LoVo (cell line): ENCODE data around the gene UTF1.
"Not testable (repeated sequence)": the region's sequence is repeated elsewhere in the genome, so short reads cannot be mapped to it uniquely, and the experiment has no call there.

Experiments used
- DNase-seq: peaks from one replicate; pipeline ENCODE4 v3.0.0-alpha.2; 2016; ENCODE audit warnings: low spot score

Gene UTF1

GRCh38 chr10:133265052-133265451 lies 35.0 kb downstream of the UTF1 start:
- not testable (repeated sequence) for DNase-seq

DNA sequence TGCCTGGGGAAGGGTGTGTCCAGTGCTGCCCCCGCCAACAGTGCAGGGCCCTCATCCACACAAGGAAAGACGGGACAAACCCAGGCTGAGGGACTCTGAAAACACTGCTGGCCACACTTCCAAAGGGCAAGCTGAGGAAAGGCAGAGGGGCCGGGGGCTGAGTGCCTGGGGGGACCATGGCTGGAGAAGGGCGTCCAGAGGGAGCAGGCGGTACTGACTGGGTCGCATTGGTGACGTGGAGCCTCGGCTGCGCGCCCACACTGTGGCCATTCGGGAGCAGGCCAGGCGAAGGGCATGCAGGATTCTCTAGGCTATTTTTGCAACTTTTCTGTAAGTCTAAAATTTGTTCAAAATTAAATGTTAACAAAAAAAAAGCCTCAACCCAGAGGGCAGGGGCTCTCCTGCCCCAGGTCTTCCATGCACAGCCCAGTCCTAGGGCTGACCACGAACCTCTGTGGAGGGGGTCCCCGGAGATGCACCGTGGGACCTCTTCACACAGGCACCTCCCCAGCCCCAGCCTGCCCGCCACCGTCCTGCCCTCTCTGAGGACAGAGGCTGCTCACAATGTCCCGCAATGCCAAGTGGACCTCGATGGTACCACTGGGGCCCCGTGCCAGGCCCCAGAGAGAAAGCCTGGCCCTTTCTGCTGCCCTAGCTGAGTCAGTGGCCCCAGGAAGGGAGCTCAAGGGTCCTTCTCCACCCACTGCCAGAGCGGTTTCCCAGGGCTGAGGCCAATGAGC lies 36.2 kb downstream of the UTF1 start:
- DNase-seq = no peak

GRCh38 chr10:133267293-133267692 lies 37.3 kb downstream of the UTF1 start:
- no peak for DNase-seq

DNA sequence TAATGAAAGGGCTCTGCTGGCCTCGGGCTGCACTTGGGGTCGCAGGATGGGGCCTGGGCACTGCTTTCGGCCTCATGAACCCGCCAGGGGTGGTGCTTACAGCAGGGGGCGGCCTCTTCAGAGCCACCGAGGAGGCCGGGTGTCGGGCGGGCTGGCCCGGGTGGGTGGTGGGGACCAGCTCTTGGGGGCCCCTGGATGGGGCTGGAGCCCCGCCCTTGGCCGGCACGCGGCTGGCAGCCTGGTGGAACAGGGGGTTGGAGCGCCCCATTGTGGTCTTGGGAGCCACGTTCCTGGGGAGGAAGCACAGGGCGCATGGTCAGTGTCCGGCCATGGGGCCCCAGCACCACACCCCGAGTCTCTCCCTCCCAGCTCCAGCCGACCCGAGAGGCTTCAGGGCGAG lies 37.8 kb downstream of the UTF1 start:
- no peak for DNase-seq

GRCh38 chr10:133268532-133268931 lies 38.5 kb downstream of the UTF1 start:
- no peak for DNase-seq

DNA sequence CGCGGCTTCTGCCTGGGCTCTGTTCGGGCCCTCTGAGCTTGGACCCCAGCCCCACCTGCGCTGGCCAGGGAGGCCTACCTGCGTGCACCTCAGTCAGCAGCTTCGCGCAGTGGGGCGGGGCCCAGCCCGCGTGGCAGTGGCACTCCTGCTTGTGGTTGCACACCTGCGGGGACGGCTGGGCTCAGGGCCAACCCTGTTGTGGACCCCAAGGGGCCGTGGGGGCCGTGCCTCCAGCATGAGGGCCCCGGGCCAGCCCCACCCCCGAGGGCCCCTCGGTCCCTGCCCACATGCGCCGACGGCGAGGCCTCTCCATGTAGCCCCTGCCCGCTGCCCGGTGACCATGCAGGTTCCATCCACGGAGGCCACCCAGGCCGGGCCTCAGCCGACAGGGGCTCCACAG lies 39.4 kb downstream of the UTF1 start:
- no peak for DNase-seq

- DNase-seq = no peak
Observed at GRCh38 chr10:133270204-133270603, 40.2 kb downstream of the UTF1 start.

DNA sequence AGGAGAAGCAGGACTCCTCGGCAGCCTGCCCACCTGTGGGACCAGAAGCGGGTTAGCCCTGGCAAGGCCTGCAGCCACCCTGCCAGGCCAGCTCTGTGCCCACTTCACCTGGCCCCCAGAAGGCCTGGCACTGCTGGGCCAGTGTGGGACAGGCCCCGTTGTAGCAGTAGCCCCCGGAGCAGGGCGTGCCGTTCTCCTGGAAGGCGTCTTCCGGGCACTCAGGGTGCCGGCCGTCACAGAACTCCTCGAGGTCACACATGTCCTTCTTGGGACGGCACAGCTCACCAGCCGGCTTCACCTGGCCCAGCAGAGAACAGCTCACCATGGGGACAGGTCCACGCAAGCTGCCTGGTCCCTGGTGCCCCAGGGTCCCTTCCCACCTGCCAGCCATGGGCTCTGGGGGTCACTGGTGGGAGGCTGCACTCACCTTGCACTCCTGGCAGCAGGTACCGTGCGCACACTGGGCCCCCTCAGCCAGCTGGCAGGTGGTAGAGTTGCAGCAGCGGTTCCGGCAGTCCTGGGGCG lies 40.8 kb downstream of the UTF1 start:
- DNase-seq = no peak

DNA sequence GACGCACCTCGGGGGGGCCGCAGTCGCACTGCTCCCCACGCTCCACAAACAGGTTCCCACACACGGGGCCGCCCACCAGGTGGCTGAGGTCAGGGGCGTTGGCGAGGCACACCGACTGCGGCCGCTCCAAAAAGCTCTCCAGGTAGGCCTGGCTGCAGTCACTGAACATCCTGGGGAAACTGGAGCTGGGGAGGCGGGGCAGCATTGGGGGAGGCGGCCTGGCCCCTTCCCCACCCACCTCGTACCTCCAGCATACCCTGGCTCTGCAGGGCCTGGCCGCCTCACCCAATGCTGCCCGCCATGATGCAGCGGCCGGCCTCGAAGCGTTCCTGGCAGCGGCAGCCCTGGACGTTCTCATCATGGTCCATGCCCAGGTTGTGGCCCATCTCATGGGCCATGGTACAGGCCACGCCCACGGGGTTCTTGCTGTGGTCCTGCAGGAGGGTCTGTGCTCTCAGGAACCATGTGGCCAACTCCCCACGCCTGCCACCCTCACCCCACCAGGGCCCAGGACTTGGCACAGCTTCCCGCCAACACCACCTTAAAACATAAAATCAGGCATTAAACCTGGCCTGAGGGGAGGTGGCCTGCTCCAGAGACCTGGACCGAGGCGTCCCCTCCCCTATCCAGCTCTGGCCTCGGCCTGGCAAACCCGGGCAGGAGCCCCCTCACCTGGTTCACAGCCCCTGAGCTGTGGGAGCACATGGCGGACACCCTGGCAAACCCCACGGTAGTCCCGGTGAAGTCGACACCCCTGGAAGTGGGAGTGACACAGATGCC lies 41.7 kb downstream of the UTF1 start:
- DNase-seq = no peak

DNA sequence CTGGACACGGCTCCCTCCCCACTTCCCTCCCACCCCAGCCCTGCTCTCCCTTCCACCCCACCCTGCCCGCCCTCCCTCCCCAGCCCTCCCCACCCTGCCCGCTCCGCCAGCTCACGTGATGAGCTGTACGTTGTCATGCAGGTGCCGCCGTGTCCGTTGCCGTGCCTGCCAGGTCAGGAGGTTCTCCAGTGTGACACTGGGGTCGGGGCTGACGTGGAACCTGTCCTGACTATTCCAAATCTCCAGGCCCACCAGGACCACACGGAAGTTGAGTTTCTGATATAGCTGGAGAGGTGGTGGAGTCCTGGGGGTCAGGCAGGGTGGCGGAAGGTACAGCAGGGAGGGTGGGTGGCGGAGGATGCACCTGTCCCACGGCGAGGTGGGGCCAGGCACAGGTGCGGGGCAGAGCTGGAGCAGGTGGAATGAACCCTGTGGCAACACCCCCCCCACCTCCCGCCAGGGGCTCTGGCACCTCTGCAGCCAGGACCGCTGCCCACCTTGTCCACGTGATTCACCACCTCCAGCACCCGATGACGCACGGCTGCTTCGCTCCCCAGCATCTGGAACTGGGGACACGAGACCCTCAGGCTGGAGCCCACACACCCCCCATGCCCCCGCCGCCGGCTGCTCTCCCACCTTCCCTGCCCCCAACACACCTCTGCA lies 42.4 kb downstream of the UTF1 start:
- no peak for DNase-seq

DNA sequence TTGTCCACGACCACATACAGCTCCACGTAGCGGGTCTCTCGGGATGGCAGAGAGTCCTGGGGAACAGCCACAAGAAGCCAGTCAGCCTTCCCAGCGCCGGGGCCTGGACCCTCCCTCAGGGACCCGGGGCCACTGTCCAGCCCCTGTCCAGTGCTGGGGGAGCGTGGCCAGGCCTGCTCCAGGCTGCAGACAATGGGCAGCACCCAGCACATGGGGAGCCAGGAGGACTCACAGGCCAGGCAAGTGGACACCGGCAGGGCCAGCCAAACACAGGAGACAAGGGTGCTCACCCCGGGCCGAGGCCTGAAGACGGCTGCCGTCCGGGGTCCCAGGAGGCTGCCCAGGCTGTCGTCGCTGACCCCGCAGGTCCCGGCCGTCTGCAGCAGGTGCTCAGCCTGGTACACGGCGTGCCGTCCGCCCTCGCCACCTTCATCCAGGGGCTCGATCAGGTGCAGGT lies 43.0 kb downstream of the UTF1 start:
- DNase-seq = no peak

GRCh38 chr10:133273534-133274143 lies 43.6 kb downstream of the UTF1 start:
- DNase-seq = no peak

GRCh38 chr10:133274751-133275683 lies 45.0 kb downstream of the UTF1 start:
- no peak for DNase-seq

DNA sequence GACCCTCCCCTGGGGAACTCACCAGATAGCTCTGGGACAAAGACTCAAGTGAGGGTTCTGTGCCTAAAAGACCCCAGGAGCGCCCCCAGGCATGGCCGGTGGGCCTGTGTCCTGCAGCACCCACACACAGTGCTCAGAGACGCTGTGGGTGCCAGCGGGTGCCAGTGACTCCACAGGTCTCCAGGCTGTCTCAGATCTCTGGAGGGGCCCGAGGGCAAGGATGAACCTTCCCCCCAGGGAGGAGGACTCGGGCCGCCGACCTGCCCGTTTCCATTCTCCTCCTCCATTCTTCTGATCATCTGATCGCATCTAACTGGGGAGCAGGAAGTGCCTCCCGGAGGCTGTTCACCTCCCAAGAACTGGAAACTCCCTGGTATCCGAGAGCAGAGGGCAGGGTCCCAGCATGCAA lies 45.7 kb downstream of the UTF1 start:
- DNase-seq = no peak

DNA sequence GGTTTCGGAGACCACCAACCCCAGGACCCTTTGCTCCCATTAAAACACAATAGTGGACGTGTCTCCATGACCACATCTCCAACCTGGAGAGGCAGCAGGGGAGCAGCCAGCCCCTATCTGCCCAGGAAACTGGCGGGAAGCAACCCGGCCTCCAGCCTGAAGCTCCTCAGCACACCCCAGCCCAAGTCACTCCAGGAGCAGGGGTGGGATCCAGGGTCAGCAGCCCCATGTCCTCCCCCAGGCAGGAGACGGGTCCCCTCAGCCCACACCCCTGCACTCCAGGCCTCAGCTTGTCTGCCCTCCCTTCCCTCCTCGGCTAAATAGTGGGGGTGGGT lies 46.0 kb downstream of the UTF1 start:
- DNase-seq = no peak

DNA sequence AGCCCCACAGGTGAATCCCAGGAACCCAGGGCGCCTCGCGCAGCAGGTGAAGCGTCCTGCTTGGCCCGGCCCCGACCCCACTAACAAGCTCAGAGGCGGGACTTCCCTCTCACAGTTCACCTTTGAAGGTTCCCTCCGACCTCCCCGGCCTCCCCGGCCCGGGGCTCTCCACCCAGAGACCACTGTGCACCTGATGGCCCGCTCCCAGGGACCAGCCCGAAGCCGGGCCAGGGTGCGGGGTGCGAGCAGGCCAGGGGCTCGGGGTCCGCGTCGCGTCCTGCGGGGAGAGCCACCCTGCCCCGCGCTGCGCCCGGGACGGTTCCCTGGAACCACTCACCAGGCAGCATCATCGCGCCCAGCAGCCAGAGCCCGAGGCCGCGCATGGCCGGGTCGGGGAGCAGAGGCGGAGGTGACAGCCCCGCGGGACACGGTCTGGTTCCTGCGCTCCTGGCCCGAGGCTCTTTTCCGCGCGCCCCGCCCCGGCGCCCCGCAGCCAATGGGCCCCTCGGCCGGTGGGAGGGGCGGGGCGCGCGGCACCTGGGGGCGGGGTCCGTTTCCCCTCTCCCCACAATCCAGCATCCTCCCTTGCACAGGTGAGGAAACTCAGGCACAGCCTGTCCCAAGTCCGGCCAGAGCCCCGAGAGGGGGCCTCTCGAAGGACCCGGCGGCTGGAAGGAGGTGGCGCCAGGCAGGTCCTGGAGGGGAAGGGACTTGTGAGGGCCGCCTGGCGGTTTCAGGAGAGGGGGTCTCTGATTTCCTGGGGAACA lies 46.6 kb downstream of the UTF1 start, which contains the start of gene ADAM8:
ADAM8 (minus strand) TSS at position 434 of the 767 bp plus-strand sequence; CDS start at position 383, 51 bp downstream.
- DNase-seq = no peak

- no peak for DNase-seq
Observed at GRCh38 chr10:133277277-133277992, 47.4 kb downstream of the UTF1 start.

DNA sequence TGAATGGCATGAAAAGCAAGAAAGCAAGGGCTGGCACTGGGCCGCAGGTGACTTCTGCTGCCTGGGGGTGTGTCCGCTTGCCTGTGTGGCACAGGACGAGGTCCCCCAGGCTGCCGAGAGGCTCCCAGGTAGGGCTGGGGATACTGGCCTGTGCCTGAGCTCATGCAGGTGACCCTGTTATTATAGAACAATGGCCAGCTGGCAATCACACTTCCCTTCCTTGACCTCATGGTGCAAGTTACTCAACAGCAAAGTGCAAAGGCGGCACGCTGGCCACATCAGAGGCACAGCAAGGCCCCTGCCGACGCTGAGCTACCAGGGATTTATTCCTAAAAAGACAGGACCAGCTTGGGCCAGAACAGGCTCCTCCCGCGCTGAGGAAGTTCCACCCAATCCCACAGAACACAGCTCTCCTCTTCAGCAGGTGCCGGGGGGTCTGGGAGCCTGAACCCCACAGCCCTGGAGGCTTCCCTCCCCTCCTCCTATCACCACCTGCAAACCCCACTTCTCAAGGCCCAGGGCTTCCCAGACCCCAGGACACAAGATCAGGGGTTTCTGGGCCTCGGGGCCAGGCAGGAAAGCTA lies 48.1 kb downstream of the UTF1 start:
- no peak for DNase-seq

DNA sequence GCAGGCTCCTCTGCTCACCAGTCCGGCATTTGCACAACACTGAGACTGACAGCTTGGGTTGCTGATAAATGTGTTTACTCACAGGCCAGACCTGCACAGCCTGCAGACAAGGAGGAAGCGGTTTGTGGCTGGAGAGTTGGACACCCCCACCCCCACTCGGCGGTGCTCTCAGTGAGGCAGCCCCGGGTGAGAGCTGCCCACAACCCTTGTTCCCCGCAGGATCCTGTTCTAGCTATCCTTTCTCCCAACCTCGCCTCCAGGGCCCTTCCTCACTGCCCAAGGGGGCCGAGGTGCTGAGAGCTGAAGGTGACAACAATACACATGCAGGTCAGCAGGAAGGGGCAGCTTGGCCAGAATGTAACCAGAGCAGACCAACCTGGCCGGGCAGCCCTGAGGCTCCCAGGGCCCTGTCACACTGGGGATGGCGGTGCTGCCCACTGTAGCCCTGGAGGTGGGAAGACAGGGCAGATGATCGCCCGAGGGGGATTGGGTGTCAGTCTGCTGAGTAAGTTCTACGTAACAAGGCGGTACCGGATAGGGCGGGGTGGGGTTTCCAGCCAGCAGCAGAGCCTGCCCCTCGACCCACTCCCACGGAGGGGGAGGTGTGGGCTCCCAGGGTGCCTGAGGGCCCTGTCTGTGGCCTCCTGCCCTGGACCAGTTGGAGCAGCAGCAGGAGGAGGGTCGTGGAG lies 48.7 kb downstream of the UTF1 start:
- DNase-seq = no peak
